SK-N-SH (cell line): ENCODE measurements around the gene ASZ1. TPM values are rescaled to one million over a fixed set of nuclear protein-coding genes. Genes with fewer than 3 reads are reported as not detected.

ENCODE experiments used
- CTCF ChIA-PET: fragments of 300-600, 350-600 bp; formaldehyde crosslinking; extraction: SDS; loops from one replicate; lab custom pipeline; 2021; lab: Yijun Ruan, JAX
- POLR2A ChIA-PET: fragments of 350-600 bp; sonication (Branson Sonifier 250); formaldehyde crosslinking; extraction: SDS; loops from one replicate; lab custom pipeline; 2020; ENCODE audit warnings: antibody characterized with exemption, inconsistent platforms; lab: Yijun Ruan, JAX
- DNase-seq: peaks from one replicate; pipeline ENCODE4 v3.0.0; 2012
- H2AFZ ChIP-seq: fragments of 200-600 bp; sonication (generic); 2 replicates; pipeline ENCODE4 v1.8.1; 2016; ENCODE audit warnings: antibody characterized with exemption, mild to moderate bottlenecking, low read depth
- H3F3A ChIP-seq: fragments of 200-600 bp; sonication (generic); replicated peaks from 2 replicates; pipeline ENCODE3; 2016; ENCODE audit warnings: antibody characterized with exemption, mild to moderate bottlenecking; ENCODE audit not compliant: insufficient read depth
- H3K27ac ChIP-seq, 2 experiments: fragments of 200-500 bp in 1 of 2; fragments of 200-600 bp in 1 of 2; sonication (Bioruptor generic) in 1 of 2; sonication (generic), shearing (Covaris generic) in 1 of 2; 2 replicates each; pipeline versions ENCODE4 v1.5.1 to v1.6.1; 2014 to 2016; ENCODE audit warnings: low read depth in 2 of 2, inconsistent platforms in 1 of 2, low read length in 1 of 2, mild to moderate bottlenecking in 1 of 2, mixed read lengths in 1 of 2
- H3K27me3 ChIP-seq: fragments of 200-600 bp; sonication (generic), shearing (Covaris generic); 2 replicates; pipeline ENCODE4 v1.6.1; 2016; ENCODE audit warnings: mixed run types; ENCODE audit not compliant: insufficient read depth
- H3K36me3 ChIP-seq, 2 experiments: fragments of 200-500 bp in 1 of 2; fragments of 200-600 bp in 1 of 2; sonication (Bioruptor generic) in 1 of 2; sonication (generic) in 1 of 2; replicated peaks in 1 of 2; 2 replicates each; pipeline versions ENCODE3 to v1.5.1; 2014 to 2016; ENCODE audit warnings: low read length in 1 of 2, mild to moderate bottlenecking in 1 of 2; ENCODE audit not compliant: insufficient read depth in 2 of 2, control insufficient read depth in 1 of 2
- H3K4me1 ChIP-seq, 2 experiments: fragments of 200-500 bp in 1 of 2; fragments of 200-600 bp in 1 of 2; sonication (Bioruptor generic) in 1 of 2; sonication (generic), shearing (Covaris generic) in 1 of 2; 2 replicates each; pipeline versions ENCODE4 v1.5.1 to v1.6.1; 2014 to 2016; ENCODE audit warnings: low read depth in 1 of 2, low read length in 1 of 2, mixed run types in 1 of 2; ENCODE audit not compliant: insufficient read depth in 2 of 2, control insufficient read depth in 1 of 2
- H3K4me2 ChIP-seq: fragments of 200-600 bp; sonication (generic), shearing (Covaris generic); 2 replicates; pipeline ENCODE4 v1.6.1; 2017; ENCODE audit warnings: mixed run types
- H3K4me3 ChIP-seq, 2 experiments: fragments of 200-500 bp in 1 of 2; fragments of 200-600 bp in 1 of 2; sonication (Bioruptor generic) in 1 of 2; sonication (generic), shearing (Covaris generic) in 1 of 2; 2 replicates each; pipeline versions ENCODE4 v1.5.1 to v1.8.1; 2014 to 2016; ENCODE audit warnings: low read depth in 2 of 2, inconsistent platforms in 1 of 2, low read length in 1 of 2, mild to moderate bottlenecking in 1 of 2, mixed read lengths in 1 of 2, moderate library complexity in 1 of 2
- H3K79me2 ChIP-seq: fragments of 200-600 bp; sonication (generic); 2 replicates; pipeline ENCODE4 v1.8.1; 2017; ENCODE audit warnings: mild to moderate bottlenecking; ENCODE audit not compliant: insufficient read depth
- H3K9ac ChIP-seq: fragments of 200-600 bp; sonication (generic); 2 replicates; pipeline ENCODE4 v1.6.1; 2017; ENCODE audit warnings: mixed run types
- H3K9me2 ChIP-seq: fragments of 200-600 bp; sonication (generic); 2 replicates; pipeline ENCODE4 v1.6.1; 2017; ENCODE audit warnings: mixed run types
- H3K9me3 ChIP-seq: fragments of 200-600 bp; sonication (generic); 2 replicates; pipeline ENCODE4 v1.6.1; 2017; ENCODE audit warnings: mixed run types, mild to moderate bottlenecking, moderate library complexity
- H4K20me1 ChIP-seq: fragments of 200-600 bp; sonication (generic); 2 replicates; pipeline ENCODE4 v1.6.1; 2017; ENCODE audit warnings: mild to moderate bottlenecking, mixed run types; ENCODE audit not compliant: insufficient read depth
- CHD2 ChIP-seq: fragments of 150-350 bp; IDR thresholded peaks from 2 replicates; pipeline ENCODE4 v1.6.1; 2018; ENCODE audit warnings: low read length; ENCODE audit not compliant: partially characterized antibody
- CTCF ChIP-seq: fragments of 200-600 bp; sonication (generic); IDR thresholded peaks from 2 replicates; pipeline ENCODE4 v1.6.1; 2017; ENCODE audit warnings: antibody characterized with exemption, mild to moderate bottlenecking, moderate library complexity
- EZH2phosphoT487 ChIP-seq: fragments of 200-600 bp; sonication (generic); IDR thresholded peaks from 2 replicates; pipeline ENCODE4 v1.6.1; 2017; ENCODE audit warnings: low read depth, mixed run types, mild to moderate bottlenecking, antibody characterized with exemption, moderate library complexity, borderline replicate concordance
- FOXJ3 ChIP-seq: sonication (generic); formaldehyde crosslinking; IDR thresholded peaks from 2 replicates; pipeline ENCODE4 v1.5.1; 2020; ENCODE audit warnings: mild to moderate bottlenecking, missing genetic modification reagents
- MAX ChIP-seq: IDR thresholded peaks from 2 replicates; pipeline ENCODE4 v1.4.0; 2012; ENCODE audit warnings: low read depth
- MXI1 ChIP-seq: IDR thresholded peaks from 2 replicates; pipeline ENCODE4 v1.6.1; 2012; ENCODE audit warnings: mild to moderate bottlenecking, low read depth, low read length, improper control_type of control experiment
- NRF1 ChIP-seq: IDR thresholded peaks from 2 replicates; pipeline ENCODE4 v1.6.1; 2012; ENCODE audit warnings: low read depth, mild to moderate bottlenecking, low read length
- PBX3 ChIP-seq: IDR thresholded peaks from 2 replicates; pipeline ENCODE4; 2012
- POLR2AphosphoS5 ChIP-seq: IDR thresholded peaks from 2 replicates; pipeline ENCODE4 v1.6.1; 2012; ENCODE audit warnings: low read depth, low read length
- RAD21 ChIP-seq: IDR thresholded peaks from 2 replicates; pipeline ENCODE4 v1.6.1; 2012; ENCODE audit warnings: mild to moderate bottlenecking, low read length
- SMC3 ChIP-seq: IDR thresholded peaks from 2 replicates; pipeline ENCODE4 v1.6.1; 2012; ENCODE audit warnings: low read depth, low read length, improper control_type of control experiment
- USF1 ChIP-seq: IDR thresholded peaks from 2 replicates; pipeline ENCODE4 v1.4.0; 2012; ENCODE audit warnings: low read depth, borderline replicate concordance
- ZBTB33 ChIP-seq: IDR thresholded peaks from 2 replicates; pipeline ENCODE4 v1.4.0; 2012; ENCODE audit warnings: low read depth, borderline replicate concordance
- WGBS: methylation state at CpG from one replicate; pipeline ENCODE4 v1.1.6; 2017; ENCODE audit warnings: low lambda C conversion rate; 5-methylcytosine and 5-hydroxymethylcytosine counted together
- polyA plus RNA-seq, 3 experiments: library from polyadenylated mRNA; depleted of rRNA; stranded (reverse); fragments of >200 nt; gene quantifications; 2 replicates each; pipeline ENCODE4 v1.2.3, GENCODE V29; 2012

ASZ1 gene
- polyA plus RNA-seq, 1 of the 3 experiments (the other 2 are of a cell fraction) = not detected

GRCh38 chr7:117399820-117400422, 27.4 kb downstream of the ASZ1 start:
- POLR2A ChIA-PET = no interaction called here
- CTCF ChIA-PET = interaction anchor here (0.5 to 3.4 kb wide), 15 partner anchors 10 to 470 kb away, joined by 3 to 11 read pairs (median 3); no protein-coding TSS in a partner anchor
- Histone ChIP-seq H3K4me2 (no peak overlapping the region), H3K9me2 (no peaks in the 10 kb centered on the region), H3K36me3 (no peaks in the 10 kb centered on the region), H4K20me1 (no peaks in the 10 kb centered on the region), H2AFZ (no peak overlapping the region), H3F3A (no peaks in the 10 kb centered on the region), H3K9me3 (no peaks in the 10 kb centered on the region), H3K4me1 (no peaks in the 10 kb centered on the region), H3K4me3 (no peak overlapping the region), H3K27me3 (peaks cover 30% of the 10 kb centered on the region), H3K79me2 (no peaks in the 10 kb centered on the region), H3K9ac (no peak overlapping the region), H3K27ac (no peak overlapping the region)
- no peak for DNase-seq
- no peak for TF ChIP-seq ZBTB33
- TF ChIP-seq RAD21 = peak; percentile 56
- TF ChIP-seq EZH2phosphoT487 = no peak
- TF ChIP-seq CTCF = peak; percentile 78
- TF ChIP-seq PBX3 = no peak
- TF ChIP-seq NRF1 = no peak
- no peak for TF ChIP-seq USF1
- peak; percentile 9; the same call in 1 of the 2 replicates for TF ChIP-seq SMC3
- no peak for TF ChIP-seq FOXJ3 (CRISPR knock-in tag)
- TF ChIP-seq MAX = no peak
- TF ChIP-seq MXI1 = no peak
- TF ChIP-seq POLR2AphosphoS5 = no peak
- no peak for TF ChIP-seq CHD2
- 1% methylated on average over 4 of the region's 4 CpGs for WGBS
